ENCODE measurements around the gene RTRAF.

DNA sequence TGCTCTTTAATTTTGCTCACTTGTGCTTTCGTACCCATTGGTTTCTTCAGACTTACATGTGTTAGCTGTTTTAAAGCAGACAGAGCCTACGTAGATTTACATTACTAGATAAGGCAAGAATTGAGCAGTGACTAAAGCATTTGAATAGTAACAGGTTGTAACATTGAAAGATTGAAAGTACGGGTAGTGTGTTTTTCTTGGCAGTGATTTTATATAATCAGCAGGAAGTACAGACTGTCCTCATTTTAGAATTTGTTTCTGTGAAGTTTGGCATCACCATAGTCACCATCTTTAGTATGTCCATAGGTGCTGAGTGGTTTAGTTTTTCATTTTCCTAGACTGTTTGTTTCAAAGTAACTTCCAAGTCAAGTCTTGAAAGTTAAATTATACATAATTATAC lies 14.0 kb downstream of the RTRAF start:
- TF ChIP-seq ZBTB33 (IDR thresholded peaks at IDR 0.05) (no peak), CTCF (IDR thresholded peaks at IDR 0.05 in 2 of 3, conservative IDR thresholded peaks at IDR 0.05 in 1 of 3; ENCODE audit: control insufficient read depth in 2 of 3, extremely low read depth in 1 of 3, insufficient read depth in 1 of 3, low read depth in 3 of 3, low read length in 3 of 3) (no peak), CREM (IDR thresholded peaks at IDR 0.05; ENCODE audit: low read depth) (no peak), TAF1 (IDR thresholded peaks at IDR 0.05; ENCODE audit: borderline replicate concordance, low read depth, low read length) (no peak), JUNB (IDR thresholded peaks at IDR 0.05) (no peak)
